ELR (cell line): ENCODE data around the gene SEC14L1.

Experiments used
- DNase-seq: peaks from one replicate; pipeline ENCODE4 v3.0.0-alpha.2; 2015; ENCODE audit warnings: low read depth

The SEC14L1 gene

GRCh38 chr17:77214328-77214727, 73.6 kb downstream of the SEC14L1 start:
- no peak for DNase-seq

- peak; percentile 63 for DNase-seq
These were observed 74.0 kb downstream of the SEC14L1 start for GRCh38 chr17:77214743-77215142.

DNA sequence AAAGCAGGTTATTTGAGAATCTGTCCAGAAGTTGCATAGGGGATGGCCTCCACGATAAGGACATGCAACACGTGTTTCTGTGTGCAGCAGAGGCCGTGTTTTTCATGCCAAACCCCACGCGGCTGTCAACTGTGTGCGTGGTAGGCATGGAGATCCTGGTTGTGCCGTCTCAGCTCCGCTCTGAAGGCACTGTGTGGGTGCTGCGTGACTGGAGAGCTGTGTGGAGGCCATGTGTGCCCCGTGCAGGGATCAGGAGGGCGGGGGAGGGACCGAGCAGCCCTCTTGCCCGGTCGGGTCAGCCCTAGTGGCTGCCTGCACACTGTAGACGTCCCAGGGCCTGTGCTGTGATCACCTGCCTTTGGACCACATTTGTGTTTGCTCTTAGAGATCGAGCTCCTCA, 74.5 kb downstream of the SEC14L1 start:
- DNase-seq: no peak

- DNase-seq: no peak
These were observed 75.7 kb downstream of the SEC14L1 start for GRCh38 chr17:77216486-77216885.

- no peak for DNase-seq
These were observed 76.4 kb downstream of the SEC14L1 start for GRCh38 chr17:77217123-77217522.

DNA sequence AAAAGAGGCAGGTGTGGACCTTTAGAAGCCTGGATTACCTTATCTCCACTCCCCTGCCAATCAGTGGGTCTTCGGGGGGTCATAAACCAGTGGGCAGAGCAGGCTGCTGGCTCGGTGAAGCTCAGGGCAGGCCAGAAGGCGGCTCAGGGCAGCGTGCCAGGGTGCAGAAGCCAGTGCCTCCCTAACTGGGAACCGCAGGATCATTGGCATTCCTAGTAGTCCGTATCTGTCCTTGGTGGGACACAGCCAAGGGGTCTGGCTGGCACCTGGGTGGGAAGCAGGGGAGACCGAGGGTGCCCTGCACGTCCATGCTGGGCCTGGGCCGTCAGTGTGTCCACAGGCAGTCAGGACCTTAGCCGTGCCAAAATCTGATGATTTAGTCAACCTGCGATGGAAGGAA, 76.8 kb downstream of the SEC14L1 start:
- no peak for DNase-seq

DNA sequence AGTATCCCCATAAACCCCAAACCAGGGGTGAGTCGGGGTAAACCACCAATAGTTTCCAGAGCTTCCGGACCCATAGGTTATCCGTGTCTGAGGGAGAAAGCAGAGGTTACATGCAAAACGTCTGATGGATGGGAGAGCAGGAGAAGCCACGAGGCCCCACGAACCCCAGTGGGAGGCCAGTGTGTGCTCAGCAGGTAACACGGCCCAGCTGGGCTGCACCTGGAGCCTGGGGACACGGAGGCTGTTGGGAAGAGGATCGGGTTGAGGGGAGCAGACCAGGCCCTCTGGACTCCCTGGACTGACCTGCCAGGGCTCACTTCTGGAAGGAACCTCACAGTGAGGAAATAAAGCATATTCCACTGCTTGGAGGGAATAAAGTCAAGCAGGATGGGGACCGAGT, 78.1 kb downstream of the SEC14L1 start:
- DNase-seq: no peak

DNA sequence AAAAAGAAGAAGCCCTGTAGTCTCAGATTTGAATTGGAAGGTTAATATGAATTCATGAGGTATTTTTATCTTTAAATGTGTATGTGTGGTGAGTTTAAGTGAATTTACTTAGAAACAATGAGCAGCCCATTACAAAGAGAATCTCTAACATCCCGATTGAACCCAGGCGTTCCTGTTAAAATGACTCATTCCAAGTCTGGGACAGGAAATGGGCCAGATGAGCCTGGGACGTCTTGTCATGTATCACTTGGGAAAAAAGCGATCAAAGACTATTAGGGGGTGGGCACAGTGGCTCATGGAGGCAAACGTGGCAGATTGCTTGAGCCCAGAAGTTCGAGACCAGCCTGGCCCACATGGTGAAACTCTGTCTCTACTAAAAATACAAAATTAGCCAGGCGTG, 81.6 kb downstream of the SEC14L1 start:
- no peak for DNase-seq

DNA sequence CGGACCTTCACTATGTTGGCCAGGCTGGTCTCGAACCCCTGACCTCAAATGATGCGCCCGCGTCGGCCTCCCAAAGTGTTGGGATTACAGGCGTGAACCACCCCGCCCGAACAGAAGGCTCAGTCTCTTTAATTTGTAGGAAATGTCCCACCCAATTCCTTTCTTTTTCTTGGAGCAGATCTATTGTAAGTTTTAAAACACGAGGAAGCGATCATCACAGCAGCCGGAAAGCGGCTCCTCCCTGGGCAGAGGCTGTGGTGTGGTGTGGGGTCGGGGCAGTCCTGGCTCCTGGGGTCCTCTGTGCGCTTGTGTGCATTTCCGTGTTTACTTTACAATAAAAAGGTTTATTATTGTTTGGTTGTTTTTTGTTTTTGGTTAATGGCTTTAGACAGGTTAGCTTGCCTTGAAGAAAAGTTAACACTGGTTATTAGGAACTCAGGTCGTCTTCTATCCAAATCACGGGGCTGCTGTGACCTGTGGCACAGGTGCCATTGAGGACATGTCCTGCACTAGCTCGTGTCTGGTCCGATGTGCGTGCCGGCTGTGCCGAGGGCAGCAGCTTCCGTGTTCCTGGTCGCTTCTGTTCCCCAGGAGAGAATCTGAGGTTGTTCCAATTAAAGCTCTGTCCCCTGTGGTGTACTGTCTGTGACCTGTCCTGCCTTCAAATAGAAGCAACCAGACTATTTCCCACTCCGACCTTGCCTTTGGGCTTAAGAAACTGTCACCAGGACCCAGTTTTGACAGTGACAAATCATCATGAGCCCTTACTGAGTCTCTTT, 83.1 kb downstream of the SEC14L1 start:
- DNase-seq: no peak

DNA sequence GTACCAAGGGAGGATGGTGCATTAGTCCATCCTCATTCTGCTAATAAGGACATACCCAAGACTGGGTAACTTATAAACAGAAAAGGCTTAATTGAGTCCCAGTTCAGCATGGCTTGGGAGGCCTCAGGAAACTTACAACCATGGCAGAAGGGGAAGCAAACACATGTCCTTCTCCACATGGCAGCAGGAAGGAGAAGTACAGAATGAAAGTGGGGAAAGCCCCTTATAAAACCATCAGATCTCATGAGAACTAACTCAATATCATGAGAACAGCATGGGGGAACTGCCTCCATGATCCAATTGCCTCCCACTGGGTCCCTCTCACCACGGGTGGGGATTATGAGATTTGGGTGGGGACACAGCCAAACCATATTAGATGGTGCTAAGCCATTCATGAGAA, 84.5 kb downstream of the SEC14L1 start:
- DNase-seq: no peak

- no peak for DNase-seq
These were observed 86.9 kb downstream of the SEC14L1 start for GRCh38 chr17:77227461-77228240.

DNA sequence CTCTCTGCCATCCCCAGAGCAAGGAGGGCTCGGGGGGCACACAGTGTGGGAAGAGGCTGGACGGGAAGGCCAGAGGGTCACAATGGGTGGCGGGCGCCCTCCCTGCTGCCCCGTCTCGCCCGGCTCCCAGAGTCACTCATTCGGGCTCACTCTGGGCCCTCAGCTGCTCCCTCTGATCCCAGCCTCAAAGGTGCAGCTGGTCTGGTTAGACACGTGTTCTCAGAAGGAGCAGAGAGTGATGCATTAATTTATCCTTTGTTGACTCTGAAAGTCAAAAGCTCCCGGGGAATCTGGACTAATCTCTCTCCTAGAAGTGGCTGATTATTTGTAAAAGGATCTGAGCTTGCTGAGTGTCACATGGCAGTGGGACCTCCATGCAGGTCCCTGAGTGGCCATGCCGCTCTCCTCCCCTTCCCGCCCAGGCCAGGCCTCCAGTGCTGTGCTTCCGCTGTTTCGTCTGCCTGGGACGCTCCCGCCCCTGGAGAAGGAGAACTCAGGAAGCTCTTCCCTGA, 87.5 kb downstream of the SEC14L1 start:
- DNase-seq: no peak

DNA sequence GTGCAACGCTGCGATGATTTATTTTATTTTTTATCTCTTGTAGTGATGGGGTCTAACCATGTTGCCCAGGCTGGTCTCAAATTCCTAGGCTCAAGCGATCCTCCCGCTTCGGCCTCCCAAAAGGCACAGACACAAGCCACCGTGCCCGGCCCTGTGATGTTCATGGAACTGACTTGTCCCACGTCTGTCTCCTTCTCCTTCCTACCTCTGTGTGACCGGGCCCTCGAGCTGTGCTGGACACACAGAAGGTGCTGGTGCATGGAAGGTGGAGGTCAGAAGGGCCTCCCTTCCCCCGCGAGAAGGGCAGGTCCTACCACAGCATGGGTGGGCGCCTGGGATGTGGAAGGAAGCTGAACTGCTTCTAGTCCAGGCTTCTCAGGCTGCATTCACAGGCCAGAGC, 88.0 kb downstream of the SEC14L1 start:
- DNase-seq: no peak

DNA sequence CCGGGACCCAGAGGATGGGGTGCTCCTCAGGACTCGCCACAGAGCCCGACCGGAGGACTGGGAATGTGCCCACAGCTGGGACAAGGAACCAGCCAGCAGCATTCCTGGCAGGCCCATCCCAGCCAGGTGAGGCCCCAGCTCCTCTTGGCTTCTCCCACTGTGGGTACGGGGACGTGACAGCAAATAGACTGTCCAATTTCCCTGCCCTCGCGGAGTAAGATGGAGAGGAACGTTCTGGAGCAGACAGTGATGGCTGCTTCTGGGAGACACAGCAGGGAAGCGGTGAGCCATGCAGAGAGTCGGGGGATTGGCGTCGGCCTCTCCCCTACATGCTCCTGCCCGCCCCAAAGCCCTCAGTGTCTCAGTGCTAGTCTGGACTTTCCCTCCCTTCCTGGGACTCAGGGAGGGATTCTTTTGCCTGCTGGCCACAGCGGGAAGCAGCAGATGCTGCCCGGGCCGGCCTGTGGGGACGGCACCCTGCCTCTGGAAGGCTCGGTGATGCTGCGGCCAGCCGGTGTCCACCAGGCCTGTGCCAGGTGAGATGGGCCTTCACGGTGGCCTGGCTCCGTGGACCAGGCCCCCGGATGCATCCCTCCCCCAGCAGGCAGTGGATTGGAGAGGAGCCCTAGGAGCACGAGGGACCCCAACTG, 89.1 kb downstream of the SEC14L1 start:
- no peak for DNase-seq

GRCh38 chr17:77230436-77230830, 89.7 kb downstream of the SEC14L1 start:
- no peak for DNase-seq

DNA sequence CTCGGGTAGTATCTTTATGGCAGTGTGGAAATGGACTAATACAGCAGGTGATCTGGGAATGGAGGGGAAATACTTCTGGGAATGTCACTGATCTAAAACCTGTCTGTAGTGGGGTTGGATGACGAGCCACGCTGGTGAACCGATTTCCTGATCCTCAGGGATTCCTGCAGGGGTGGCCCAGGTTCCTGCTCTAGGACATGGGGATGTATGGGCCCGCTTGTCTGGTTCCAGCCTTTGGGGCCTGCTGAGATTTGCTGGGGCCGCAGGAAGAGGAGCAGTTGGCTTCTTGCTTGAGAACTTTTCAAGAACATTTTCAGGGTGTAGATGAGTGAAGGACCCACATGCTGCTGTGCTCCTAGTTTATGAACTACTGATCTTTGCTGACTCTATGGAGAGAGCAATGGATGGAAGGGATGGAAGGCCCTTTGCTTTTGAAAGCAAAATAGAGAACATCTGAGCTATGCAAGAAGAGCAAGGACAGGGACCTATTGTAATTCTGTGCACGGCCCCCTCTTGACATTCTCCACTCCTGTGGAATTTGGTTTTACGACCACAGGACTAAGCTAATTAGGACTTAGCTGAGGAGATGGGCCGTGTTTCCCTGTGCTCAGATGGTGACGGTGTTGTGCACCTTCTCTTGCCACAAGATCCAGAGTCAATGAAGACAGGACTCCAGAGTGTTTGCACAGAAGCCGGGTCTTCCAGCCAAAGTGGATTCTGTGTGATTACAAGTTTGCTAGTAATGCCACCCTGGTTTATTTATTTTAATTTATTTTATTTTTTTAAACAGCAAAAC, 90.5 kb downstream of the SEC14L1 start:
- DNase-seq: no peak

DNA sequence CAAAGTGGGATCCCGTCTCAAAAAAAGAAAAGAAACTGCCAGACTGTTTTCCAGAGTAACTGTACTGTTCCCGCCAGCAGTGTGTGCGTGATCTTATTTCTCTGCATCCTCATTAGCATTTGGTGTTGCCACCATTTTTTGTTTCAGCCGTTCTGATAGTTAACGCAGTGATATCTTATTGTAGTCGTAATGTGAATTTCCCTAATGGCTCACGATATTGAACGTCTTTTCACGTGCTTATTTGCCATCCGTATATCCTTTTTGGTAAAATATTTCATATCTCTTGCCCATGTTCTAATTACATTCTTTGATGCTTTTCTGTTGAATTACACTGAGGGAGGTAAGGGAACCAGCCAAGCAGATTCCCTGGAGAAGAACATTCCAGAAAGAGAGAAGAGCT, 92.4 kb downstream of the SEC14L1 start:
- no peak for DNase-seq

DNA sequence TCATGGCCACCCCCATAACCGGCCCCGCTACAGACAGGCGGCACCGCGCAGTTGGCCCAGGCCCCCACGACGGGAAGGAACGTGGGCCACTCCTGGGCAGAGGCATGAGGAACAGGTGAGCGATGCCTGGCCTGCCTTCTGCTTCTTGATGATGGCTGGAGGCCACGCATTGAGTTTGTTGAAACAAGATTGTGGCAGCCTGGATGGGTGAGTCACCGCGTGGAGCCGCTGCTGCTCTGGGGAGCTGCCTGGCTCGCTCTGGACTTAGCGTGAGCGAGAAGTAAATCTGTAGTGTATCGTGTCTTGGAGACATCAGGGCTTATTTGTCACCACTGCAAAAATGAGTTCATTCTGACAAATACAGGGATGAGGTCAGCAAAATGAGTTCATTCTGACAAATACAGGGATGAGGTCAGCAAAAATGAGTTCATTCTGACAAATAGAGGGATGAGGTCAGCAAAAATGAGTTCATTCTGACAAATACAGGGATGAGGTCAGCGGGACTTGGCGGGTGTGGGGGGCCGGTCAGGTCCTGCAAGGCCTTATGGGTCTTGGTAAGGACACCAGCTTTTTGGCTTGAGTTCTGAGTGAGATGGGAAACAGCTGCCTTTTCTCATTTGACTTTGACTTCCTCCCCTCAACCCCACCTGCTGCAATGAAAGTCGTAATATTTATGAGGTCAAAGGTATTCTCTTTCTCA, 93.0 kb downstream of the SEC14L1 start:
- DNase-seq: peak; percentile 86

DNA sequence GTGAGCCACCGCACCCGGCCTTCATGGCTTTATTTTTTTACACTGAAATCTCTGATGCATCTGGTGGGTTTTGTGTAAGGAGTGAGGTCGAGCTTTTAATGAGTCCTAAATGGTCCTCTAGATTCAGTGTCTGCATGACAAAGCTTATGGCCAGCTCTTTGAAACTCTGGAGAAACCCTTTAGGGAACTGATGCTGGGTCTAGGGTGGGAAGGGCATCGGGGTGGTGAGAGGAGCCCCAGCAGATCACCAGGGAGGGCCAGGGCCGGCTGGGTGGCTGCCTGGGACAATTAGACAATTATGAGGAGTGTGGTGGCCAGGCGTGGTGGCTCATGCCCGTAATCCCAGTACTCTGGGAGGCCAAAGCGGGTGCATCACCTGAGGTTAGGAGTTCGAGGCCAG, 93.9 kb downstream of the SEC14L1 start:
- no peak for DNase-seq

GRCh38 chr17:77235370-77235941, 94.7 kb downstream of the SEC14L1 start:
- DNase-seq: peak; percentile 78
